ENCODE data around the gene WAPL. TPM values are rescaled to one million over a fixed set of nuclear protein-coding genes. Genes with fewer than 3 reads are reported as not detected.
"Not testable (repeated sequence)": the region's sequence is repeated elsewhere in the genome, so short reads cannot be mapped to it uniquely, and the experiment has no call there.

The WAPL gene
- total RNA-seq, 2 experiments from 2014 or later: 51.7 to 53.3 TPM

GRCh38 chr10:86399879-86400704, 121.5 kb downstream of the WAPL start:
- DNase-seq: peak; percentile 94
- H3K27me3 Mint-ChIP-seq: no peaks in the 10 kb centered on the region
- peak overlapping the region; percentile 88 for H3K27ac Mint-ChIP-seq
- H3K4me1 Mint-ChIP-seq: peaks cover 22% of the 10 kb centered on the region
- peak overlapping the region; percentile 83 for H3K4me3 Mint-ChIP-seq
- H3K9me3 Mint-ChIP-seq: peaks cover 3% of the 10 kb centered on the region
- H3K36me3 Mint-ChIP-seq: peaks cover 5% of the 10 kb centered on the region

GRCh38 chr10:86399514-86399878, 122.1 kb downstream of the WAPL start:
- Mint-ChIP-seq H3K36me3 (peaks cover 5% of the 10 kb centered on the region), H3K9me3 (peaks cover 3% of the 10 kb centered on the region), H3K27ac (peak overlapping the region; percentile 49), H3K27me3 (no peaks in the 10 kb centered on the region), H3K4me1 (peaks cover 22% of the 10 kb centered on the region), H3K4me3 (peak overlapping the region; percentile 83)
- no peak for DNase-seq

- Mint-ChIP-seq H3K9me3 (no peaks in the 10 kb centered on the region), H3K4me3 (no peak overlapping the region), H3K27me3 (no peaks in the 10 kb centered on the region), H3K27ac (no peak overlapping the region), H3K4me1 (peaks cover 12% of the 10 kb centered on the region), H3K36me3 (no peaks in the 10 kb centered on the region)
- no peak for DNase-seq
Observed at GRCh38 chr10:86397120-86397519, 124.5 kb downstream of the WAPL start.

GRCh38 chr10:86393862-86394455, 127.6 kb downstream of the WAPL start:
- Mint-ChIP-seq H3K4me3 (no peak overlapping the region), H3K36me3 (no peaks in the 10 kb centered on the region), H3K27ac (no peak overlapping the region), H3K9me3 (no peaks in the 10 kb centered on the region), H3K27me3 (peaks cover 7% of the 10 kb centered on the region), H3K4me1 (peaks cover 2% of the 10 kb centered on the region)
- no peak for DNase-seq

- no peaks in the 10 kb centered on the region for H3K36me3 Mint-ChIP-seq
- H3K4me1 Mint-ChIP-seq: peaks cover 2% of the 10 kb centered on the region
- no peak overlapping the region for H3K27ac Mint-ChIP-seq
- H3K4me3 Mint-ChIP-seq: no peak overlapping the region
- peaks cover 9% of the 10 kb centered on the region for H3K27me3 Mint-ChIP-seq
- DNase-seq: no peak
- no peaks in the 10 kb centered on the region for H3K9me3 Mint-ChIP-seq
Observed at GRCh38 chr10:86393362-86393761, 128.2 kb downstream of the WAPL start.

GRCh38 chr10:86392723-86393094, 128.9 kb downstream of the WAPL start:
- Mint-ChIP-seq H3K4me3 (no peak overlapping the region), H3K4me1 (peaks cover 6% of the 10 kb centered on the region), H3K36me3 (no peaks in the 10 kb centered on the region)

GRCh38 chr10:86391986-86392722, 129.4 kb downstream of the WAPL start:
- no peak overlapping the region for H3K27ac Mint-ChIP-seq
- no peaks in the 10 kb centered on the region for H3K9me3 Mint-ChIP-seq
- no peak for DNase-seq
- H3K36me3 Mint-ChIP-seq: no peaks in the 10 kb centered on the region
- H3K27me3 Mint-ChIP-seq: peaks cover 21% of the 10 kb centered on the region
- H3K4me1 Mint-ChIP-seq: peaks cover 6% of the 10 kb centered on the region
- no peak overlapping the region for H3K4me3 Mint-ChIP-seq

More at GRCh38 chr10:86392723-86393094, 128.9 kb downstream of the WAPL start:
- Mint-ChIP-seq H3K27ac (no peak overlapping the region), H3K27me3 (peaks cover 16% of the 10 kb centered on the region), H3K9me3 (no peaks in the 10 kb centered on the region)
- DNase-seq: no peak

- peaks cover 6% of the 10 kb centered on the region for H3K4me1 Mint-ChIP-seq
- no peaks in the 10 kb centered on the region for H3K9me3 Mint-ChIP-seq
- no peak overlapping the region for H3K4me3 Mint-ChIP-seq
- DNase-seq: no peak
- no peak overlapping the region for H3K27ac Mint-ChIP-seq
- H3K36me3 Mint-ChIP-seq: no peaks in the 10 kb centered on the region
- H3K27me3 Mint-ChIP-seq: peaks cover 22% of the 10 kb centered on the region
Observed at GRCh38 chr10:86391236-86391840, 130.3 kb downstream of the WAPL start.

- Mint-ChIP-seq H3K27ac (no peak overlapping the region), H3K4me1 (peaks cover 6% of the 10 kb centered on the region), H3K27me3 (peaks cover 22% of the 10 kb centered on the region), H3K36me3 (no peaks in the 10 kb centered on the region), H3K9me3 (no peaks in the 10 kb centered on the region), H3K4me3 (no peak overlapping the region)
- DNase-seq: no peak
Observed at GRCh38 chr10:86390337-86391120, 131.1 kb downstream of the WAPL start.

- H3K4me3 Mint-ChIP-seq: peak overlapping the region; percentile 68
- DNase-seq: peak; percentile 28
- H3K36me3 Mint-ChIP-seq: no peaks in the 10 kb centered on the region
- H3K9me3 Mint-ChIP-seq: no peaks in the 10 kb centered on the region
- H3K4me1 Mint-ChIP-seq: peaks cover 6% of the 10 kb centered on the region
- peaks cover 22% of the 10 kb centered on the region for H3K27me3 Mint-ChIP-seq
- H3K27ac Mint-ChIP-seq: no peak overlapping the region
Observed at GRCh38 chr10:86389441-86390193, 132.0 kb downstream of the WAPL start.

- DNase-seq, H3K9me3 Mint-ChIP-seq, H3K27ac Mint-ChIP-seq, H3K4me1 Mint-ChIP-seq, H3K36me3 Mint-ChIP-seq: not testable (repeated sequence)
- peaks cover 22% of the 10 kb centered on the region for H3K27me3 Mint-ChIP-seq
- H3K4me3 Mint-ChIP-seq: peak overlapping the region; percentile 68
Observed at GRCh38 chr10:86389109-86389440, 132.5 kb downstream of the WAPL start.

- Mint-ChIP-seq H3K4me3 (no peak overlapping the region), H3K9me3 (no peaks in the 10 kb centered on the region), H3K4me1 (peaks cover 6% of the 10 kb centered on the region), H3K27me3 (peaks cover 22% of the 10 kb centered on the region), H3K27ac (no peak overlapping the region), H3K36me3 (no peaks in the 10 kb centered on the region)
- DNase-seq: no peak
Observed at GRCh38 chr10:86388119-86388704, 133.4 kb downstream of the WAPL start.

- DNase-seq: no peak
- H3K4me3 Mint-ChIP-seq: no peak overlapping the region
- H3K27ac Mint-ChIP-seq: no peak overlapping the region
- H3K27me3 Mint-ChIP-seq: peaks cover 22% of the 10 kb centered on the region
- no peaks in the 10 kb centered on the region for H3K36me3 Mint-ChIP-seq
- no peaks in the 10 kb centered on the region for H3K9me3 Mint-ChIP-seq
- H3K4me1 Mint-ChIP-seq: peaks cover 6% of the 10 kb centered on the region
Observed at GRCh38 chr10:86387178-86387794, 134.3 kb downstream of the WAPL start.

All from activated naive CD8-positive, alpha-beta T cell treated with anti-CD3 and anti-CD28 coated beads for 36 hours (primary cell).